PC-9 (cell line): ENCODE data around the gene PACSIN1. TPM values are rescaled to one million over a fixed set of nuclear protein-coding genes. Genes with fewer than 3 reads are reported as not detected.

Experiments used
- BruUV-seq: library from RNA; stranded (reverse); fragments of 400-500 nt; replicated peaks from 2 replicates; lab custom pipeline; 2021; lab: Mats Ljungman, UMichigan
- CTCF ChIA-PET: fragments of 300-600 bp; sonication (Branson Sonifier 250); formaldehyde crosslinking; loops from one replicate; lab custom pipeline; 2022; ENCODE audit warnings: antibody characterized with exemption; lab: Charles Lee
- POLR2A ChIA-PET: fragments of 300-600 bp; sonication (Branson Sonifier 250); formaldehyde crosslinking; loops from one replicate; lab custom pipeline; 2022; ENCODE audit warnings: antibody characterized with exemption; ENCODE audit not compliant: unreplicated experiment; lab: Charles Lee
- DNase-seq, 2 experiments: peaks; one replicate each; pipeline versions ENCODE4 v3.0.0 to v3.0.0-alpha.2; 2015 to 2022; ENCODE audit warnings: mixed read lengths in 1 of 2
- H2AFZ ChIP-seq: fragments of 200-600 bp; sonication (generic); 2 replicates; pipeline ENCODE4 v1.8.1; 2017; ENCODE audit warnings: antibody characterized with exemption
- H3F3A ChIP-seq: fragments of 200-600 bp; sonication (generic); 2 replicates; pipeline ENCODE4 v1.8.1; 2017; ENCODE audit warnings: antibody characterized with exemption, mild to moderate bottlenecking, low read depth; ENCODE audit not compliant: insufficient read depth
- H3K27ac ChIP-seq: fragments of 200-600 bp; sonication (generic); 2 replicates; pipeline ENCODE4 v1.6.1; 2016; ENCODE audit warnings: mixed run types
- H3K27me3 ChIP-seq: fragments of 200-600 bp; sonication (generic); 2 replicates; pipeline ENCODE4 v1.6.1; 2016; ENCODE audit warnings: low read depth, mixed run types; ENCODE audit not compliant: insufficient read depth
- H3K36me3 ChIP-seq: fragments of 200-600 bp; sonication (generic); 2 replicates; pipeline ENCODE4 v1.6.1; 2016; ENCODE audit warnings: low read depth, mixed run types
- H3K4me1 ChIP-seq: fragments of 200-600 bp; sonication (generic); replicated peaks from 2 replicates; pipeline ENCODE4 v1.6.1; 2016; ENCODE audit warnings: mixed run types; ENCODE audit not compliant: insufficient read depth
- H3K4me2 ChIP-seq: fragments of 200-600 bp; sonication (generic); 2 replicates; pipeline ENCODE4 v1.6.1; 2017; ENCODE audit warnings: mixed run types
- H3K4me3 ChIP-seq: fragments of 200-600 bp; sonication (generic); 2 replicates; pipeline ENCODE4 v1.6.1; 2016; ENCODE audit warnings: mixed run types
- H3K79me2 ChIP-seq: fragments of 200-600 bp; sonication (generic); 2 replicates; pipeline ENCODE4 v1.6.1; 2017; ENCODE audit warnings: low read depth, mixed run types
- H3K9me2 ChIP-seq: fragments of 200-600 bp; sonication (generic); 2 replicates; pipeline ENCODE4 v1.8.1; 2017; ENCODE audit warnings: mild to moderate bottlenecking; ENCODE audit not compliant: insufficient read depth
- H3K9me3 ChIP-seq: fragments of 200-600 bp; sonication (generic); 2 replicates; pipeline ENCODE4 v1.8.1; 2016; ENCODE audit warnings: low read depth; ENCODE audit not compliant: insufficient read depth
- H4K20me1 ChIP-seq: fragments of 200-600 bp; sonication (generic); 2 replicates; pipeline ENCODE4 v1.8.1; 2017; ENCODE audit not compliant: insufficient read depth
- CTCF ChIP-seq: fragments of 200-600 bp; sonication (generic); conservative IDR thresholded peaks from 2 replicates; pipeline ENCODE4 v1.6.1; 2017; ENCODE audit warnings: mixed run types, antibody characterized with exemption, mild to moderate bottlenecking, moderate library complexity
- EZH2 ChIP-seq: fragments of 200-600 bp; sonication (generic); IDR thresholded peaks from 2 replicates; pipeline ENCODE4 v1.8.0; 2017; ENCODE audit warnings: antibody characterized with exemption, low read depth
- intact Hi-C: fragments of 100-400 bp; cut with micrococcal nuclease; formaldehyde crosslinking; loops from one replicate; pipeline ENCODE4 v1.10.0; 2022; ENCODE audit not compliant: unreplicated experiment
- total RNA-seq: library from RNA; stranded (reverse); gene quantifications from 2 replicates; pipeline ENCODE4 v1.2.3, GENCODE V29; 2021

The PACSIN1 gene
- total RNA-seq, 1 experiment from 2014 or later = 5.0 TPM

- no peak for DNase-seq
- H4K20me1 ChIP-seq = no peaks in the 10 kb centered on the region
- TF ChIP-seq CTCF = no peak
- no peak for TF ChIP-seq EZH2
- H3F3A ChIP-seq = 0 out of 2 replicates have a peak, but pooled peaks cover 7% of the 10 kb centered on the region
- ChIA-PET POLR2A (no interaction called here), CTCF (no interaction called here)
- no peak overlapping the region for H3K4me2 ChIP-seq
- H3K79me2 ChIP-seq = no peaks in the 10 kb centered on the region
- H3K9me3 ChIP-seq = no peaks in the 10 kb centered on the region; the same call in 1 of the 2 replicates
- H3K4me3 ChIP-seq = no peak overlapping the region
- no peaks in the 10 kb centered on the region for H3K9me2 ChIP-seq
- H3K36me3 ChIP-seq = no peaks in the 10 kb centered on the region
- H3K27ac ChIP-seq = no peak overlapping the region
- H3K4me1 ChIP-seq = no peaks in the 10 kb centered on the region
- no TSS peak for BruUV-seq
- intact Hi-C loops = no loop called here
- H3K27me3 ChIP-seq = no peaks in the 10 kb centered on the region
- H2AFZ ChIP-seq = no peak overlapping the region
Measured at GRCh38 chr6:34511214-34511914, 45.5 kb downstream of the PACSIN1 start.

GRCh38 chr6:34511915-34512737 is 46.2 kb downstream of the PACSIN1 start:
- no peak overlapping the region for H3K27ac ChIP-seq
- no peak overlapping the region for H3K4me3 ChIP-seq
- H3K9me2 ChIP-seq = no peaks in the 10 kb centered on the region
- POLR2A ChIA-PET = no interaction called here
- H4K20me1 ChIP-seq = no peaks in the 10 kb centered on the region
- H3K79me2 ChIP-seq = no peaks in the 10 kb centered on the region
- no peaks in the 10 kb centered on the region; the same call in 1 of the 2 replicates for H3K9me3 ChIP-seq
- no peaks in the 10 kb centered on the region for H3K27me3 ChIP-seq
- no peak for DNase-seq
- H3K36me3 ChIP-seq = no peaks in the 10 kb centered on the region
- H3K4me1 ChIP-seq = no peaks in the 10 kb centered on the region
- H3K4me2 ChIP-seq = no peak overlapping the region
- intact Hi-C loops = no loop called here
- TF ChIP-seq CTCF (no peak), EZH2 (no peak)
- no peak overlapping the region for H2AFZ ChIP-seq
- no TSS peak for BruUV-seq
- 0 out of 2 replicates have a peak, but pooled peaks cover 7% of the 10 kb centered on the region for H3F3A ChIP-seq
- CTCF ChIA-PET = no interaction called here

GRCh38 chr6:34512738-34513115 is 46.9 kb downstream of the PACSIN1 start:
- Histone ChIP-seq H4K20me1 (no peaks in the 10 kb centered on the region), H3F3A (0 out of 2 replicates have a peak, but pooled peaks cover 7% of the 10 kb centered on the region), H2AFZ (no peak overlapping the region), H3K79me2 (no peaks in the 10 kb centered on the region), H3K4me1 (no peaks in the 10 kb centered on the region), H3K4me2 (no peak overlapping the region), H3K9me2 (no peaks in the 10 kb centered on the region), H3K27me3 (no peaks in the 10 kb centered on the region), H3K27ac (no peak overlapping the region), H3K36me3 (no peaks in the 10 kb centered on the region), H3K9me3 (no peaks in the 10 kb centered on the region; the same call in 1 of the 2 replicates), H3K4me3 (no peak overlapping the region)
- ChIA-PET CTCF (no interaction called here), POLR2A (no interaction called here)
- no peak for DNase-seq
- TF ChIP-seq EZH2 (no peak), CTCF (no peak)
- BruUV-seq = no TSS peak
- intact Hi-C loops = no loop called here
